ENCODE measurements around the gene C1orf21.

The C1orf21 gene

DNA sequence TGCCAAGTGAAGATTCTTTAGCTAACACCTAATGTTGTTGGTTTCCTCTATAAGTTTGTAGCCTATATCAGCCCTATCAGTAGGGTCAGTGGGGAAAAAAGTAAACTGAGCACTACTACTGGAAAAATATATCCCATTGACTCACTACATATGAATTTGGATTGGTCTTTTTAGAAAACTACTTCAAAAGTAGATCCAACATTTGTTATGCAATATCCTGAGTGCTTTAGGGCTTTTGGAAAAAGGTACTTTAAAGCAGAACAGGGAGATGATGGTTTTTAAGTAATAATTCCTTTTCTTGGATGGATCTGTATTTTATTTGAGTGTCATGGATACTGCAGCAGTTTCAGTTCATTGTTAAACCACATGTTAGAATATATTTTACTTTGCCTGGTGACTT, 7.1 kb downstream of the C1orf21 start:
- TF ChIP-seq GATA2 (IDR thresholded peaks at IDR 0.05; ENCODE audit: low read depth, low read length) (no peak), GATA3 (IDR thresholded peaks at IDR 0.05; ENCODE audit: low read depth, low read length) (no peak)

DNA sequence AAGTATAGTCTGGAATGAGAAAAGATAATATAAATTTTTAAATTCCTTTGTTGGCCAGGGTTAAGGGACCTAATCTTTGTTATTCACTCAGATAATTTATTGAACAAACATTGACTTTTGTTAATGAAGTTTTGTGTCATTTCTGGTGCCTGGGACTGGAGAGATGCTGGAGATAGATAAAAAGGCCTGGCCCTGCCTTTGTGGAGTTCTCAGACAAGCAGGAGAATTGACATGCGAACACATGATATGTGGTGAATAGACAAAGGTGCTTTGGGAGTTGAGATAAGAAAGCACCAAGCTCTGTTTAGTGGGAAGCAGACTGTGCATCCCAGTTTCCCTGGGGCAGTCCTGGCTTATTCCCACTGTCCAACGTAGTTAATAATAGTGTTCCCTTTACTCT, 8.5 kb downstream of the C1orf21 start:
- TF ChIP-seq GATA2 (IDR thresholded peaks at IDR 0.05; ENCODE audit: low read depth, low read length) = peak; percentile 95
- TF ChIP-seq GATA3 (IDR thresholded peaks at IDR 0.05; ENCODE audit: low read depth, low read length) = peak; percentile 87

DNA sequence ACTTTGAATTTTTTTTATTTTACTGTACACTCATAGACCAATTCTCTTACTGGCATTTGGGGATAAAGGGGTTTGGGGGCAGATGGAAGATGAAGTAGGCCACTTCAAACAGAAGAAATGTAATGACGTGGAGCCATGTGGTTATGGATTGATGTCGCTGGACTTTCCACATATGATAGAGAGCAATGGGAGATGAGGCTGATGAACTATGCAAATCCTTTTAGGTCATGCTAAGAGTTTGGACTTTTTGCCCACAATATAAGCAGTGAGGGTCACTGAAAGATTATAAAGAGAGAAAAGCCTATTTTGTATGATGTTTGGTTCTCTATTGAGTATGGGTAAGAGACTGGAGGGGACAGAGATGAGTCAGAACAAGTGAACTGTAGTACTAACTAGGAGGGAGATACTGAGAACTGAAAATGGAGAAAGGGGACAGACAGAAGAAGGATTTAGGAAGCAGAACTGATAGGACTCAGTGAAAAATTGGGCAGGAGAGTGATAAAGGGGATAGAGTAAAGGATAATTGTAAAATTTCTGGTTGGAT, 9.2 kb downstream of the C1orf21 start:
- TF ChIP-seq GATA2 (IDR thresholded peaks at IDR 0.05; ENCODE audit: low read depth, low read length) = no peak
- TF ChIP-seq GATA3 (IDR thresholded peaks at IDR 0.05; ENCODE audit: low read depth, low read length) = no peak

DNA sequence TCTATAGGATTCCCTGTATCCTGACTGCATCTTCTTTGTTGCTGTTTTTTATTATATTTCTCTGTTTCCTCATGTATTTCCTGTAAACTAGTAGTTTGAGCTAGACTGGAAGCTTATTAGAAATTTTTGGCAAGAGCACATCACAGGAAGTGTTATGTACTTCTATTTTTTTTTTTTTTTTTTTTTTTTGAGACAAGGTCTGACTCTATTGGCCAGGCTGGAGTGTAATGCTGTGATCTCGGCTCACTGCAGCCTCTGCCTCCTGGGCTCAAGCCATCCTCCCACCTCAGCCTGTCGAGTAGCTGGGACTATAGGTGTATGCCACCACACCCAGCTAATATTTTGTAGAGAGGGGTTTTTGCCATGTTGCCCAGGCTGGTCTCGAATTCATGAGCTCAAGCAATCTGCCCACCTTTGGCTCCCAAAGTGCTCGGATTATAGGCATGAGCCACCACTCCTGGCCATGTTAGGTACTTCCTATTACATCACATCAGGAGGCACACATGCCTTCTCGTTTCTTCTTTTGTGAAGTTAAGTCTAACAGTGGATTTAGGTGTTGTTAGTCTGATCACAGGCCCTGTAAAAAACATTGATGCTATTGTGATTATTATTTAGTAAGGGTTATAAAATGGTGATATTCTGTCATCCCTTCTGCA, 12.5 kb downstream of the C1orf21 start:
- TF ChIP-seq GATA2 (IDR thresholded peaks at IDR 0.05; ENCODE audit: low read depth, low read length) (no peak), GATA3 (IDR thresholded peaks at IDR 0.05; ENCODE audit: low read depth, low read length) (no peak)

DNA sequence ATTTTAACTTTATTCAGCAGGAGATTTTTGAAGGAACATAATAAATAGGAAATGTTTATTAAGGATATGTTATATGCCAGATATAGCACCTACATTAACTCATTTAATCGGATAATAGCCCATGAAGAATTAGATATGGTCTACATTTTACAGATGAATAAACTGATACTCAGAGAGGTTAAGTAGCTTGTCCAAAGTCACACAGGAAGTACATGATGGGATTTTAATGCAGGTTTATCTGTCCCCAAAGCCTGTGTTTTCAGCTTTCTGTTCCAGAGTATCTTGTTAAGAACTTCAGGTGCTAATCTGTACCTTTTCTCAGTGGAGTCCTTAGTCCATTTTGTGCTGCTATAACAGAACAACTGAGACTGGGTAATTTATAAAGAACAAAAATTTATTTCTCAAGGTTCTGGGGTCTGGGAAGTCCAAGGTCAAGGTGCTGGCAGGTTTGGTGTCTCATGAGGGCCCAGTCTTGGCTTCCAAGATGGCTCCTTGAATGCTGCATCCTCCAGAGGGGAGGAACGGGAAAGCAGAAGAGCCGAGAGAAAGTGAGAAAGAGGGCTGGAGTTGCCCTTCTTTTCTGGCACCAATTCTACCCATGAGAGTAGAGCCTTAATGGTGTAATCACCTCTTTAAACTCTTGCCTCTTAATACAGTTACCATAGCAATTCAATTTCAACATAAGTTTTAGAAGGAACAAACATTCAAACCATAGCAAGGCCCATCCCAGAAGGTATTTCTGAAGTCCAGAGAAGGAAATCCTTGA, 17.3 kb downstream of the C1orf21 start:
- no peak for TF ChIP-seq GATA2 (IDR thresholded peaks at IDR 0.05; ENCODE audit: low read depth, low read length)
- no peak for TF ChIP-seq GATA3 (IDR thresholded peaks at IDR 0.05; ENCODE audit: low read depth, low read length)

DNA sequence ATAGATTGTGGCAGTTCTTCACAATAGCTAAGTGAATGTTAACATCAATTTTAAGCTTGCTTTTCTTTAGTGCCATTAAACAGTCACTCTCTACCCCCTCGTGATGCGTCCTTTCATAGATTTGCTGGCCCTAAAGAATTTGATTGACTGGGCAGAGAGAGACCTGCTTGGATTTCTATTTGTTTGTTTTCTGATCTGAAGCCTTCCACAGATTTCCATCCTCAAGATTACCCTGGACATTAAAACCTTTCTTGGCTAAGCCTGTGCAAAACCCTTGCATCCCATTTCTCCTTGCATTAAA, 17.8 kb downstream of the C1orf21 start:
- no peak for TF ChIP-seq GATA3 (IDR thresholded peaks at IDR 0.05; ENCODE audit: low read depth, low read length)
- no peak for TF ChIP-seq GATA2 (IDR thresholded peaks at IDR 0.05; ENCODE audit: low read depth, low read length)

DNA sequence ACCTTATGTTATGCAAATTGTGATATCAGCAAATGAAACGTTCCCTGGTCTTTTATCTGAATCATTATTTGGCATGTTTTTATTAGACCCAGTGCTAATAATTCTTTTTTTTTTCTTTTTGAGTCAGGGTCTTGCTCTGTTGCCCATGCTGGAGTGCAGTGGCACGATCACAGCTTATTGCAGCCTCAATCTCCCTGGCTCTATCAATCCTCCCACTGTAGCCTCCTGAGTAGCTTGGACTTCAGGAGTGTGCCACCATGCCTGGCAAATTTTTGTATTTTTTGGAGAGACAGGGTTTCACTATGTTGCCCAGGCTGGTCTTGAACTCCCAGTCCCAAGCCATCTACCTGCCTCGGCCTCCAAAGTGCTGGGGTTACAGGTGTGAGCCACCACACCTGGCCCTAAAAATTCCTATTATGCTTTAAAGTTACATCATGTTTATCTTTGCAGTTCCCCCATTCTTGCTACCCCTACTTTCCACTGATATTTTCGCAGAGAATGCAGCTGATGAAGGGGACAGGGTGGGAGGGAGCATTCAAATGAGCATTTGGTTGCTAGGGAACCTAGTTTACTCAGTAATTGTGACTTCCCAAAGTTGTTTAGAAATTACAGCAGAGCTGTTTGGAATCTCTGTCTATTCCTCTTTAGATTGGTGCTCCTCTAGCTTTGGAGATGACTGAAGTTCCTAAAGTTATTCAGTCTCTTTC, 18.4 kb downstream of the C1orf21 start:
- TF ChIP-seq GATA2 (IDR thresholded peaks at IDR 0.05; ENCODE audit: low read depth, low read length) = no peak

DNA sequence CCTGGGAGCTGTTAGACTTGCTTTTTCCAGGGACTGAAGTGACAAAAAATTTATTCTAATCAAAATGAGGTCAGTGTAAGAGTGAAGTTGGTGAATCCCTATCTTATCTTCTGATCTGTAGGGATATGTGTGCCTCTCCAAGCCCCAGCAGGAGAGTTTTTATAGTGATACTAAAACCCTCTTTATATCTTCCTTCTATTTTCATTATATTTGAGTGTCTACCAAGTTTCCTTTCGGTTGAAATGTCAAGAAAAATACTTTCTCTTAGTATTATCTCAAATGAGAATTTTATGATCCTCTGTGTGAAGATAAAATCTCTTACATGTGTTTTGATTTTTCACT, 18.9 kb downstream of the C1orf21 start:
- TF ChIP-seq GATA2 (IDR thresholded peaks at IDR 0.05; ENCODE audit: low read depth, low read length) (peak; percentile 63; the same call in 1 of the 2 replicates), GATA3 (IDR thresholded peaks at IDR 0.05; ENCODE audit: low read depth, low read length) (peak; percentile 82)

DNA sequence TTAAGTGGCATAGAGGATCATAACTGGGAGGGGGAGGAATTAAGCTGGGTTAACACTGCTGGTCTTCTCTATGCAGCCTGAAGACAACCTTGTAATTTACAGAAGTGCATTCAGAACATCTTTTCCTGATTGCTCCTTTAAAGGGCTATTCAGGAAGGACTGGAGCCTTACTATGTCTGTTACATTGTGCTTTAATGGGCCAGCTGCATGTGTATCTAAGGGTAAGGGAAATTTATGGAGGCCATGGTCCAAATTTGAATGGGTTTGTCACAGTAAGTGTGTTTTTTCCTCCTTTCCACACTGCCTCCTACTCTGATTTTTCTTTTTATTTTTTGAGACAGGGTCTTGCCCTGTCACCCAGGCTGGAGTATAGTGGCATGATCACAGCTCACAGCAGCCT, 19.6 kb downstream of the C1orf21 start:
- TF ChIP-seq GATA2 (IDR thresholded peaks at IDR 0.05; ENCODE audit: low read depth, low read length) (no peak), GATA3 (IDR thresholded peaks at IDR 0.05; ENCODE audit: low read depth, low read length) (no peak)

DNA sequence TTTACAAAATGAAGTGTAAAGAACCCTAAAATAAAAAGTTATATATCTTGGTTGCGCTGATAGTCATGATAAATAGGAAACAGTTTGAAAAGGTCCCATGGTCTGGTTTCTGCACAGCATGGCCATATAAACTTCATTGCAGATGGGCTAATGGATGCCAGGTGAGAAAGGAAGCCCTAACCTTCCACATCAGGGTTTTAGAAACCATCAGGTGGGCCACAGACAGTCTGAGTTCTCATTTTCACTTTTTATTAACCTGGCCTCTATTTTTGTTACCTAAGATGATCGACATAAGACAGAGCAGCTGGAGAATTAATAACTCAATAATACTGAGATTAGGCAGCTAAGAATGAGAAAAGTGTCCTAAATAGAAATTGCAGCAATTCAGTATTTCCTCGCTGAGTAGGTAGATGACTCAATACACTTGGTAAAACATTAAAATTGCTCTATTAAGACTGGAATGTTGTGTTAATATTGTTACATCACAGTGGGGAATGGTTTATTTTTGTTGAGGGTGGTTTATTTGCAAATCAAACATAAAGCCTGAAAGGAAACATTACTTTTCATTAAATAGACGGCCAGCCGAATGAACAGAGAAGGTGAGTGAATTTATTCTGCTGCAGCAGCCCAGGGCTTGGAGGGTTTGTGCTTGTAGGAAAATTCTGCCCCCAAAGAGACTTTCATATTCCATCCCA, 21.1 kb downstream of the C1orf21 start:
- TF ChIP-seq GATA2 (IDR thresholded peaks at IDR 0.05; ENCODE audit: low read depth, low read length) (no peak), GATA3 (IDR thresholded peaks at IDR 0.05; ENCODE audit: low read depth, low read length) (no peak)

DNA sequence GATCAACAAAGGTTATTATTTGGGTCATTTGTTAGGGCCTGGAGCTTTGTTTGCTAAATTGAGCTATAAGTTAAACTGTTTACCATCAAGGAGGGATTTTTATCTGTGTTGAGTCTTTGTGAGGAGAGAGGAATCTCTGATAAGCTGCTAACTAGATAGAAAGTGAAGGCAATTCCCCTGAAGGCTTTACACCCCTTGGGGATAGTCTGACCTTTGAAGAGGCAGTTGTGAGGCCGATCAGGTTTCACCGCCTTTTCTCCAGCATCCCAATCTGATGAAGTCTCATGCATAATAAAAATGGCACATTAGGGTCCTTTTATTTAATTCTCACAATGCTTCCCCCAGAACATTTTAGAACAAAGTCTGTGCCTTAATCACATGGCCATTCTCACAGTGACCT, 21.8 kb downstream of the C1orf21 start:
- no peak for TF ChIP-seq GATA2 (IDR thresholded peaks at IDR 0.05; ENCODE audit: low read depth, low read length)
- TF ChIP-seq GATA3 (IDR thresholded peaks at IDR 0.05; ENCODE audit: low read depth, low read length) = no peak

DNA sequence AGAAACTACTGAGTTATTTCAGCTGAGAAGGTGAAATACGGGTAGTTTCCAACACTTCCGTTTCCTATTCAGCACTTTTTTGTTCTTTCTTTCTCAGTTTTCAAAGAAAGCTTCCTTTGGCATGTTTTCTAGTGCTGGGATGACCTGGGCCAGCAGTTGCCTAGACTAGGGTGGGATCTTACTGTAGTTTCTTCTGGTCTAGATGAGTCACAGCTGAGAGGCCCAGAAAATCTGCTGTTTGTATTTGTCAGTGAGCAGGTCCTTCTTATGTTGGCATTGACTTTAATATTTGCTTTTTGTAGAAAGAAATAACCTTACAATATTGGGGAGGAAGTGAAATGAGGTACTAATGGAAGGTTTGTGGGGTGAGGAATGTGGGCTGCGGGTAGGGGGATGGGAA, 22.2 kb downstream of the C1orf21 start:
- no peak for TF ChIP-seq GATA3 (IDR thresholded peaks at IDR 0.05; ENCODE audit: low read depth, low read length)
- no peak for TF ChIP-seq GATA2 (IDR thresholded peaks at IDR 0.05; ENCODE audit: low read depth, low read length)

DNA sequence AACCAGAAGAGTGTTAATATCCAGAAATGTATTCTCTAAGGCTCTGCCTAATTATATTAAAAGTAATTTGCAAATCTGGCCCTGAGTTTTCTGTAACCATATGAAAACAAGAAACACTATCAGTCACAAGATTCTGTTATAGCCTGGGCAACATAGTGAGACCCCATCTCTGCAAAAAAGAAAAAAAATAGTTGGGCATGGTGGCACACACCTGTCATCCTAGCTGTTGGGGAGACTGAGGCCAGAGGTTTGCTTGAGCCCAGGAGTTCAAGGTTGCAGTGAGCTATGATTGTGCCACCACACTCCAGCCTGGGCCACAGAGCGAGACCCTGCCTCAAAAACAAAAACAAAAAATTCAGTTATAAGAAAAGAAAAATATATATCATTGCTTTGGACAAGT, 25.6 kb downstream of the C1orf21 start:
- TF ChIP-seq GATA2 (IDR thresholded peaks at IDR 0.05; ENCODE audit: low read depth, low read length) = no peak
- TF ChIP-seq GATA3 (IDR thresholded peaks at IDR 0.05; ENCODE audit: low read depth, low read length) = no peak

DNA sequence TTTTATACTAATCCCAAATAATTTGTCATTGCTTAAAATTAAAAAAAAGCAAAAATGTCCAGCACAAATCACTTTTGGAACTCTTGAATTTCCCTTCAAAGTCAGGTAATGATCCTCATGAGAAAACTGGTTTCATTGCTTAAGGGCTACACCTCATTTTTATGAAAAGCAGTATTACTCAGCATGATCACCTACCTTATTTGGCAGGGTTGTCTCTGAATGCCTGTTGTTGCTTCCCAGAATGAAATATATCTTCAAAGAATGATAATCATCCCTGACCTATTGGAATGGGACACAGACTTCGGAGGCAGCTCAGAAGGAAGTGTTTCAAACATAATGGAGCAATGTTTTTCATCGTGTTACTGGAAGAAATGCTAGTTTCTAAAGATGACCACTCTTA, 29.7 kb downstream of the C1orf21 start:
- TF ChIP-seq GATA3 (IDR thresholded peaks at IDR 0.05; ENCODE audit: low read depth, low read length) (no peak), GATA2 (IDR thresholded peaks at IDR 0.05; ENCODE audit: low read depth, low read length) (no peak)
